K562 (cell line): Measurements from ENCODE around the gene VPREB1.

ENCODE experiments used
- BCOR ChIP-seq: fragments of 450-650 bp; IDR thresholded peaks from 2 replicates; pipeline ENCODE4 v1.6.1; 2016
- CBFB ChIP-seq: sonication (generic); formaldehyde crosslinking; IDR thresholded peaks from 2 replicates; pipeline ENCODE4 v1.4.0; 2020; ENCODE audit warnings: mild to moderate bottlenecking, missing genetic modification reagents
- CHCHD3 ChIP-seq: fragments of 250-450 bp; sonication (Bioruptor Pico); IDR thresholded peaks from 2 replicates; pipeline ENCODE4 v2.1.2; 2022; ENCODE audit warnings: mild to moderate bottlenecking
- CREM ChIP-seq: IDR thresholded peaks from 2 replicates; pipeline ENCODE4 v1.6.1; 2014; ENCODE audit warnings: antibody characterized with exemption, low read depth
- DIDO1 ChIP-seq: fragments of 450-650 bp; IDR thresholded peaks from 2 replicates; pipeline ENCODE4 v1.6.1; 2016; ENCODE audit warnings: low read depth, missing biosample characterization, missing genetic modification characterization
- EZH2 ChIP-seq: IDR thresholded peaks from 2 replicates; pipeline ENCODE4 v1.6.1; 2012; ENCODE audit warnings: low read depth, mild to moderate bottlenecking, inconsistent platforms, low read length, borderline replicate concordance
- HDAC6 ChIP-seq: IDR thresholded peaks from 2 replicates; pipeline ENCODE4 v1.6.1; 2012; ENCODE audit warnings: low read depth, mild to moderate bottlenecking, control low read depth, inconsistent platforms, low read length, moderate library complexity
- POLR2A ChIP-seq: fragments of 450-650 bp; conservative IDR thresholded peaks from 2 replicates; pipeline ENCODE4 v1.6.1; 2016
- SIN3A ChIP-seq, 2 experiments: fragments of 150-350 bp in 1 of 2; IDR thresholded peaks; 2 replicates each; pipeline ENCODE4 v1.6.1; 2011 to 2016; ENCODE audit warnings: borderline replicate concordance in 2 of 2, low read depth in 2 of 2, low read length in 2 of 2, mild to moderate bottlenecking in 2 of 2, moderate library complexity in 2 of 2; ENCODE audit not compliant: control insufficient read depth in 1 of 2
- TF ChIP-seq, protein P1 (sequence below), 2 experiments: fragments of 450-650 bp; formaldehyde crosslinking in 1 of 2; IDR thresholded peaks; 2 replicates each; pipeline versions ENCODE4 v1.4.0 to v1.6.1; 2014 to 2020; ENCODE audit warnings: mild to moderate bottlenecking in 2 of 2, borderline replicate concordance in 1 of 2, low read depth in 1 of 2
- TF ChIP-seq, protein P2 (sequence below), 3 experiments: IDR thresholded peaks in 2 of 3; conservative IDR thresholded peaks in 1 of 3; 2 replicates each; pipeline ENCODE4 v1.5.1; 2011 to 2012; ENCODE audit warnings: low read length in 3 of 3, mild to moderate bottlenecking in 3 of 3, control low read depth in 2 of 3, improper control_type of control experiment in 1 of 3, inconsistent platforms in 1 of 3, low read depth in 1 of 3, mixed read lengths in 1 of 3, moderate library complexity in 1 of 3; ENCODE audit not compliant: insufficient read depth in 2 of 3
- TF ChIP-seq, protein P3 (sequence below): fragments of 250-450 bp; sonication (Bioruptor Pico); IDR thresholded peaks from 2 replicates; pipeline ENCODE4 v1.5.0; 2021; ENCODE audit warnings: mild to moderate bottlenecking, borderline replicate concordance

DNA sequence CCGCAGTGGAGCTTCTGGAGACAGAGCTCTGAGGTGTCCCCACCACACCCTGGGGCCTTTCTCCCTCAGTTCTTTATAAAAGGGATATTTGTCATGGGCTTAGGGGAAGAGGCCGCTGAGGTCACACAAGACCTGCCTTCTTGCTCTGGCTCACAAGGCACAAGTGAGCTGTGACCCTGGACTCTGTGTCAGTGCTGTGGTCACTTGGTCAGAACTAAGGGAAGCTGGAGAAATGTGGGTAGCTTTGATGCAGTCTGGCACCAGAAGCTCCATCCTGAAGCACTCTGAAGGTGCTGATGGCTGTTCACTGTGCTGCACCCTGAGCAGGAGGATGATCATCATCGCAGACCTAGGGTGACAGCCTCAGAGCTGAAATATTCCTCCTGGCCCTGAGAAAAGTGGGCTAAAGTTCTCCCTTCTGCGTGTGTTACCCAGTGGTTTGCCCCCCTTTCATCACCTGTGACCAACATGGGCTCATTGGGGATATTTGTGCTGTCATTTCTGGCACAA, 28.1 kb upstream of the VPREB1 start:
- TF ChIP-seq BCOR (no peak), POLR2A (no peak), HDAC6 (no peak), EZH2 (no peak), CREM (no peak), CHCHD3 (no peak), SIN3A (IDR thresholded peaks at IDR 0.05; ENCODE audit: borderline replicate concordance in 2 of 2, control insufficient read depth in 1 of 2, low read depth in 2 of 2, low read length in 2 of 2) (no peak), CBFB (CRISPR knock-in tag) (no peak), DIDO1 (tag) (no peak)
- TF ChIP-seq, protein P1, sequence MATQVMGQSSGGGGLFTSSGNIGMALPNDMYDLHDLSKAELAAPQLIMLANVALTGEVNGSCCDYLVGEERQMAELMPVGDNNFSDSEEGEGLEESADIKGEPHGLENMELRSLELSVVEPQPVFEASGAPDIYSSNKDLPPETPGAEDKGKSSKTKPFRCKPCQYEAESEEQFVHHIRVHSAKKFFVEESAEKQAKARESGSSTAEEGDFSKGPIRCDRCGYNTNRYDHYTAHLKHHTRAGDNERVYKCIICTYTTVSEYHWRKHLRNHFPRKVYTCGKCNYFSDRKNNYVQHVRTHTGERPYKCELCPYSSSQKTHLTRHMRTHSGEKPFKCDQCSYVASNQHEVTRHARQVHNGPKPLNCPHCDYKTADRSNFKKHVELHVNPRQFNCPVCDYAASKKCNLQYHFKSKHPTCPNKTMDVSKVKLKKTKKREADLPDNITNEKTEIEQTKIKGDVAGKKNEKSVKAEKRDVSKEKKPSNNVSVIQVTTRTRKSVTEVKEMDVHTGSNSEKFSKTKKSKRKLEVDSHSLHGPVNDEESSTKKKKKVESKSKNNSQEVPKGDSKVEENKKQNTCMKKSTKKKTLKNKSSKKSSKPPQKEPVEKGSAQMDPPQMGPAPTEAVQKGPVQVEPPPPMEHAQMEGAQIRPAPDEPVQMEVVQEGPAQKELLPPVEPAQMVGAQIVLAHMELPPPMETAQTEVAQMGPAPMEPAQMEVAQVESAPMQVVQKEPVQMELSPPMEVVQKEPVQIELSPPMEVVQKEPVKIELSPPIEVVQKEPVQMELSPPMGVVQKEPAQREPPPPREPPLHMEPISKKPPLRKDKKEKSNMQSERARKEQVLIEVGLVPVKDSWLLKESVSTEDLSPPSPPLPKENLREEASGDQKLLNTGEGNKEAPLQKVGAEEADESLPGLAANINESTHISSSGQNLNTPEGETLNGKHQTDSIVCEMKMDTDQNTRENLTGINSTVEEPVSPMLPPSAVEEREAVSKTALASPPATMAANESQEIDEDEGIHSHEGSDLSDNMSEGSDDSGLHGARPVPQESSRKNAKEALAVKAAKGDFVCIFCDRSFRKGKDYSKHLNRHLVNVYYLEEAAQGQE (IDR thresholded peaks at IDR 0.05; ENCODE audit: borderline replicate concordance) = no peak
- TF ChIP-seq, protein P1 (CRISPR knock-in tag; IDR thresholded peaks at IDR 0.05; ENCODE audit: low read depth) = no peak
- TF ChIP-seq, protein P2, sequence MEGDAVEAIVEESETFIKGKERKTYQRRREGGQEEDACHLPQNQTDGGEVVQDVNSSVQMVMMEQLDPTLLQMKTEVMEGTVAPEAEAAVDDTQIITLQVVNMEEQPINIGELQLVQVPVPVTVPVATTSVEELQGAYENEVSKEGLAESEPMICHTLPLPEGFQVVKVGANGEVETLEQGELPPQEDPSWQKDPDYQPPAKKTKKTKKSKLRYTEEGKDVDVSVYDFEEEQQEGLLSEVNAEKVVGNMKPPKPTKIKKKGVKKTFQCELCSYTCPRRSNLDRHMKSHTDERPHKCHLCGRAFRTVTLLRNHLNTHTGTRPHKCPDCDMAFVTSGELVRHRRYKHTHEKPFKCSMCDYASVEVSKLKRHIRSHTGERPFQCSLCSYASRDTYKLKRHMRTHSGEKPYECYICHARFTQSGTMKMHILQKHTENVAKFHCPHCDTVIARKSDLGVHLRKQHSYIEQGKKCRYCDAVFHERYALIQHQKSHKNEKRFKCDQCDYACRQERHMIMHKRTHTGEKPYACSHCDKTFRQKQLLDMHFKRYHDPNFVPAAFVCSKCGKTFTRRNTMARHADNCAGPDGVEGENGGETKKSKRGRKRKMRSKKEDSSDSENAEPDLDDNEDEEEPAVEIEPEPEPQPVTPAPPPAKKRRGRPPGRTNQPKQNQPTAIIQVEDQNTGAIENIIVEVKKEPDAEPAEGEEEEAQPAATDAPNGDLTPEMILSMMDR (IDR thresholded peaks at IDR 0.05 in 2 of 3, conservative IDR thresholded peaks at IDR 0.05 in 1 of 3; ENCODE audit: insufficient read depth in 2 of 3, low read depth in 1 of 3, low read length in 3 of 3) = peak in 1 of 3 experiments; percentile 0; a peak in 1 of 6 replicates
- TF ChIP-seq, protein P3, sequence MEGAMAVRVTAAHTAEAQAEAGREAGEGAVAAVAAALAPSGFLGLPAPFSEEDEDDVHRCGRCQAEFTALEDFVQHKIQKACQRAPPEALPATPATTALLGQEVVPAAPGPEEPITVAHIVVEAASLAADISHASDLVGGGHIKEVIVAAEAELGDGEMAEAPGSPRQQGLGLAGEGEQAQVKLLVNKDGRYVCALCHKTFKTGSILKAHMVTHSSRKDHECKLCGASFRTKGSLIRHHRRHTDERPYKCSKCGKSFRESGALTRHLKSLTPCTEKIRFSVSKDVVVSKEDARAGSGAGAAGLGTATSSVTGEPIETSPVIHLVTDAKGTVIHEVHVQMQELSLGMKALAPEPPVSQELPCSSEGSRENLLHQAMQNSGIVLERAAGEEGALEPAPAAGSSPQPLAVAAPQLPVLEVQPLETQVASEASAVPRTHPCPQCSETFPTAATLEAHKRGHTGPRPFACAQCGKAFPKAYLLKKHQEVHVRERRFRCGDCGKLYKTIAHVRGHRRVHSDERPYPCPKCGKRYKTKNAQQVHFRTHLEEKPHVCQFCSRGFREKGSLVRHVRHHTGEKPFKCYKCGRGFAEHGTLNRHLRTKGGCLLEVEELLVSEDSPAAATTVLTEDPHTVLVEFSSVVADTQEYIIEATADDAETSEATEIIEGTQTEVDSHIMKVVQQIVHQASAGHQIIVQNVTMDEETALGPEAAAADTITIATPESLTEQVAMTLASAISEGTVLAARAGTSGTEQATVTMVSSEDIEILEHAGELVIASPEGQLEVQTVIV = no peak
